IMR-90 (cell line): ENCODE data around the gene KHK. TPM values are rescaled to one million over a fixed set of nuclear protein-coding genes. Genes with fewer than 3 reads are reported as not detected.

ENCODE experiments used
- ATAC-seq: fragments of 200-7000 bp; cut with Tn5 transposase; 2 replicates; pipeline ENCODE4 v1.9.1; 2020; ENCODE audit warnings: low read depth, mild to moderate bottlenecking, moderate library complexity
- Bru-seq: library from RNA; stranded (reverse); fragments of 400-500 nt; gene quantifications from one replicate; lab custom pipeline; 2021; lab: Mats Ljungman, UMichigan
- BruChase-seq, 2 experiments: library from RNA; stranded (reverse); fragments of 400-500 nt; gene quantifications; one replicate each; lab custom pipeline; 2021; lab: Mats Ljungman, UMichigan
- BruUV-seq: library from RNA; stranded (reverse); fragments of 400-500 nt; replicated peaks from 2 replicates; lab custom pipeline; 2021; lab: Mats Ljungman, UMichigan
- CTCF ChIA-PET: fragments of 300-600 bp; formaldehyde crosslinking; extraction: SDS; loops from one replicate; lab custom pipeline; 2021; ENCODE audit warnings: antibody characterized with exemption; lab: Yijun Ruan, JAX
- POLR2A ChIA-PET: fragments of 300-600 bp; sonication (Branson Sonifier 250); formaldehyde crosslinking; loops from one replicate; lab custom pipeline; 2022; ENCODE audit warnings: antibody characterized with exemption; ENCODE audit not compliant: unreplicated experiment; lab: Charles Lee
- DNase-seq: peaks from one replicate; pipeline ENCODE4 v3.0.0; 2013
- H2AFZ ChIP-seq: replicated peaks from 2 replicates; pipeline ENCODE3; 2013; ENCODE audit warnings: low read length, mild to moderate bottlenecking; ENCODE audit not compliant: poor library complexity
- H2AK5ac ChIP-seq: 2 replicates; pipeline ENCODE4 v1.6.1; 2013; ENCODE audit warnings: low read depth, low read length, inconsistent platforms
- H2AK9ac ChIP-seq: replicated peaks from 2 replicates; pipeline ENCODE3; 2013; ENCODE audit warnings: mild to moderate bottlenecking, low read depth, low read length, moderate library complexity; ENCODE audit not compliant: poor library complexity
- H2BK120ac ChIP-seq: 2 replicates; pipeline ENCODE4 v1.6.1; 2013; ENCODE audit warnings: low read depth, low read length, inconsistent platforms
- H2BK15ac ChIP-seq: 3 replicates; pipeline ENCODE4 v1.6.1; 2013; ENCODE audit warnings: low read depth, low read length, inconsistent platforms
- H2BK20ac ChIP-seq: 2 replicates; pipeline ENCODE4 v1.6.1; 2013; ENCODE audit warnings: low read depth, mild to moderate bottlenecking, inconsistent platforms, low read length, moderate library complexity
- H2BK5ac ChIP-seq: 2 replicates; pipeline ENCODE4 v1.6.1; 2013; ENCODE audit warnings: mild to moderate bottlenecking, low read depth, low read length, inconsistent platforms; ENCODE audit not compliant: poor library complexity, severe bottlenecking
- H3K14ac ChIP-seq: replicated peaks from 2 replicates; pipeline ENCODE4 v1.6.1; 2013; ENCODE audit warnings: low read depth, low read length, inconsistent platforms
- H3K18ac ChIP-seq: 2 replicates; pipeline ENCODE4 v1.6.1; 2013; ENCODE audit warnings: low read depth, low read length, control low read depth
- H3K23ac ChIP-seq: 2 replicates; pipeline ENCODE4 v1.6.1; 2013; ENCODE audit warnings: low read depth, low read length, inconsistent platforms
- H3K27ac ChIP-seq: 2 replicates; pipeline ENCODE4 v1.5.1; 2013; ENCODE audit warnings: mild to moderate bottlenecking, control low read depth, low read length; ENCODE audit not compliant: insufficient read depth
- H3K27me3 ChIP-seq: 2 replicates; pipeline ENCODE4 v1.6.1; 2013; ENCODE audit warnings: low read length; ENCODE audit not compliant: control insufficient read depth, insufficient read depth
- H3K36me3 ChIP-seq: 2 replicates; pipeline ENCODE4 v1.6.1; 2013; ENCODE audit warnings: low read length, mixed read lengths; ENCODE audit not compliant: control insufficient read depth, insufficient read depth
- H3K4ac ChIP-seq: 2 replicates; pipeline ENCODE4 v1.6.1; 2013; ENCODE audit warnings: low read depth, low read length, inconsistent platforms
- H3K4me1 ChIP-seq: 2 replicates; pipeline ENCODE4 v1.6.1; 2013; ENCODE audit warnings: low read length, mixed read lengths; ENCODE audit not compliant: control insufficient read depth, insufficient read depth
- H3K4me2 ChIP-seq: 2 replicates; pipeline ENCODE4 v1.6.1; 2013; ENCODE audit warnings: low read depth, mild to moderate bottlenecking, control low read depth, low read length, moderate library complexity
- H3K4me3 ChIP-seq: 2 replicates; pipeline ENCODE4 v1.5.1; 2013; ENCODE audit warnings: low read depth, mild to moderate bottlenecking, control low read depth, low read length, moderate library complexity; ENCODE audit not compliant: insufficient read depth
- H3K56ac ChIP-seq: 2 replicates; pipeline ENCODE4 v1.6.1; 2013; ENCODE audit warnings: low read length, inconsistent platforms; ENCODE audit not compliant: insufficient read depth; ENCODE audit errors: extremely low read depth
- H3K79me1 ChIP-seq, 2 experiments: 2 replicates each; pipeline ENCODE4 v1.6.1; 2013; ENCODE audit warnings: low read length in 2 of 2, inconsistent platforms in 1 of 2, low read depth in 1 of 2
- H3K9ac ChIP-seq: 2 replicates; pipeline ENCODE4 v1.6.1; 2013; ENCODE audit warnings: low read depth, low read length, control low read depth
- H3K9me1 ChIP-seq: 2 replicates; pipeline ENCODE4 v1.6.1; 2013; ENCODE audit warnings: low read length, inconsistent platforms; ENCODE audit not compliant: insufficient read depth
- H3K9me3 ChIP-seq: 2 replicates; pipeline ENCODE4 v1.6.1; 2013; ENCODE audit warnings: low read length; ENCODE audit not compliant: control insufficient read depth, insufficient read depth
- H4K20me1 ChIP-seq: 2 replicates; pipeline ENCODE4 v1.6.1; 2013; ENCODE audit warnings: low read length, inconsistent platforms; ENCODE audit not compliant: insufficient read depth
- H4K5ac ChIP-seq: 2 replicates; pipeline ENCODE4 v1.6.1; 2013; ENCODE audit warnings: mild to moderate bottlenecking, low read depth, low read length, control low read depth
- H4K8ac ChIP-seq, 2 experiments: 2 replicates each; pipeline ENCODE4 v1.6.1; 2013; ENCODE audit warnings: low read depth in 2 of 2, low read length in 2 of 2, control low read depth in 1 of 2, inconsistent platforms in 1 of 2
- H4K91ac ChIP-seq: 2 replicates; pipeline ENCODE4 v1.6.1; 2013; ENCODE audit warnings: low read depth, low read length, inconsistent platforms; ENCODE audit not compliant: insufficient read depth
- CHD1 ChIP-seq: IDR thresholded peaks from 2 replicates; pipeline ENCODE4 v1.6.1; 2012; ENCODE audit warnings: low read depth, low read length, improper control_type of control experiment
- MAFK ChIP-seq: IDR thresholded peaks from 2 replicates; pipeline ENCODE4 v1.6.1; 2012; ENCODE audit warnings: low read depth, low read length, improper control_type of control experiment
- MXI1 ChIP-seq: IDR thresholded peaks from 2 replicates; pipeline ENCODE4 v1.6.1; 2012; ENCODE audit warnings: low read depth, mild to moderate bottlenecking, low read length, moderate library complexity, borderline replicate concordance
- NFE2L2 ChIP-seq: fragments of 150-350 bp; IDR thresholded peaks from 2 replicates; pipeline ENCODE4 v1.6.1; 2016; ENCODE audit warnings: low read depth, mild to moderate bottlenecking, low read length
- RAD21 ChIP-seq: IDR thresholded peaks from 2 replicates; pipeline ENCODE4 v1.6.1; 2012; ENCODE audit warnings: low read length, improper control_type of control experiment
- RFX5 ChIP-seq: IDR thresholded peaks from 2 replicates; pipeline ENCODE4 v1.8.0; 2012; ENCODE audit warnings: low read depth, mild to moderate bottlenecking, low read length, moderate library complexity
- SMC3 ChIP-seq: fragments of 150-350 bp; IDR thresholded peaks from 2 replicates; pipeline ENCODE4 v1.6.1; 2016; ENCODE audit warnings: low read depth, mild to moderate bottlenecking, antibody characterized with exemption, low read length, moderate library complexity
- WGBS, 2 experiments: methylation state at CpG; one replicate each; pipeline versions ENCODE4 v1.1.5 to v1.1.7; 2013; ENCODE audit warnings: missing lambda C conversion rate in 2 of 2; ENCODE audit not compliant: insufficient read length in 1 of 2; ENCODE audit errors: extremely low coverage in 2 of 2; 5-methylcytosine and 5-hydroxymethylcytosine counted together
- dilution Hi-C: fragments of 300-500 bp; cut with HindIII; formaldehyde crosslinking; loops from one replicate; pipeline ENCODE4 v1.14.3; 2018; ENCODE audit warnings: low sequenced_read_pairs; ENCODE audit not compliant: unreplicated experiment
- in situ Hi-C: fragments of 300-500 bp; cut with MboI; formaldehyde crosslinking; loops from 3 replicates; pipeline ENCODE4 v1.14.3; 2019; ENCODE audit warnings: low sequenced_read_pairs, inconsistent platforms, mixed read lengths
- intact Hi-C: fragments of 100-400 bp; cut with micrococcal nuclease; formaldehyde crosslinking; loops from 2 replicates; pipeline ENCODE4 v1.10.0; 2022
- long read RNA-seq: library from polyadenylated mRNA; unstranded; transcript quantifications from one replicate; pipeline ENCODE4 v2.0.0, GENCODE V29; 2021; ENCODE audit not compliant: unreplicated experiment
- polyA plus RNA-seq, 3 experiments: library from polyadenylated mRNA; depleted of rRNA; stranded (reverse); fragments of >200 nt; gene quantifications; 2 replicates each; pipeline ENCODE4 v1.2.3, GENCODE V29; 2012; ENCODE audit warnings: low replicate concordance in 1 of 3
- total RNA-seq: library from RNA; depleted of rRNA; stranded (reverse); fragments of >200 nt; gene quantifications from 2 replicates; pipeline ENCODE4 v1.2.3, GENCODE V29; 2012; rRNA removed
- TF ChIP-seq, protein P1 (sequence below): conservative IDR thresholded peaks from 2 replicates; pipeline ENCODE4 v1.5.1; 2012; ENCODE audit warnings: mild to moderate bottlenecking, low read depth, low read length, improper control_type of control experiment
- TF ChIP-seq, protein P2 (sequence below): fragments of 150-350 bp; IDR thresholded peaks from 2 replicates; pipeline ENCODE4 v1.6.1; 2017; ENCODE audit warnings: mild to moderate bottlenecking, antibody characterized with exemption, low read length, low read depth

KHK gene
- total RNA-seq (0.56 and 0.72 TPM in 2 replicates), polyA plus RNA-seq (2012; rRNA removed) (0.80 and 0.82 TPM in 2 replicates), Bru-seq, nascent RNA (percentile 21 among the genes with signal in this experiment), BruChase-seq, experiment 1, labeled RNA remaining after a 6-hour chase (percentile 30 among the genes with signal in this experiment), BruChase-seq, experiment 2, labeled RNA remaining after a 2-hour chase (percentile 41 among the genes with signal in this experiment)
- 0.58 and 0.95 TPM in 2 replicates for polyA plus RNA-seq (2012; cell fraction: cytosol; rRNA removed)
- polyA plus RNA-seq (2012; cell fraction: nucleus; rRNA removed; ENCODE audit: low replicate concordance), result 0.68 and 1.2 TPM in 2 replicates
- long read RNA-seq, partial matches to known transcripts, result 0 of 1 reads
- long read RNA-seq, other reads (novel, unspliced or antisense), result 1 of 1 reads

- H2BK120ac ChIP-seq, result no peak within 1 kb of the TSS
- no peak within 1 kb of the TSS for H3K18ac ChIP-seq
- H3K9ac ChIP-seq, result peak within 1 kb of the TSS; percentile 65
- H4K5ac ChIP-seq, result no peak within 1 kb of the TSS
- H3K4me2 ChIP-seq, result peak within 1 kb of the TSS; percentile 99
- peaks cover 0 to 20% of the 10 kb centered on the region in 2 experiments; a peak in 2 of 4 replicates for H3K79me1 ChIP-seq
- no peak within 1 kb of the TSS for H3K56ac ChIP-seq
- BruUV-seq, result no TSS peak
- TF ChIP-seq NFE2L2, result no peak
- no peak for TF ChIP-seq CHD1
- no peak for TF ChIP-seq RFX5
- no peak for TF ChIP-seq SMC3
- no peak for TF ChIP-seq MXI1
- TF ChIP-seq MAFK, result no peak
- TF ChIP-seq, protein P1, sequence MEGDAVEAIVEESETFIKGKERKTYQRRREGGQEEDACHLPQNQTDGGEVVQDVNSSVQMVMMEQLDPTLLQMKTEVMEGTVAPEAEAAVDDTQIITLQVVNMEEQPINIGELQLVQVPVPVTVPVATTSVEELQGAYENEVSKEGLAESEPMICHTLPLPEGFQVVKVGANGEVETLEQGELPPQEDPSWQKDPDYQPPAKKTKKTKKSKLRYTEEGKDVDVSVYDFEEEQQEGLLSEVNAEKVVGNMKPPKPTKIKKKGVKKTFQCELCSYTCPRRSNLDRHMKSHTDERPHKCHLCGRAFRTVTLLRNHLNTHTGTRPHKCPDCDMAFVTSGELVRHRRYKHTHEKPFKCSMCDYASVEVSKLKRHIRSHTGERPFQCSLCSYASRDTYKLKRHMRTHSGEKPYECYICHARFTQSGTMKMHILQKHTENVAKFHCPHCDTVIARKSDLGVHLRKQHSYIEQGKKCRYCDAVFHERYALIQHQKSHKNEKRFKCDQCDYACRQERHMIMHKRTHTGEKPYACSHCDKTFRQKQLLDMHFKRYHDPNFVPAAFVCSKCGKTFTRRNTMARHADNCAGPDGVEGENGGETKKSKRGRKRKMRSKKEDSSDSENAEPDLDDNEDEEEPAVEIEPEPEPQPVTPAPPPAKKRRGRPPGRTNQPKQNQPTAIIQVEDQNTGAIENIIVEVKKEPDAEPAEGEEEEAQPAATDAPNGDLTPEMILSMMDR, result no peak
- TF ChIP-seq RAD21, result no peak
- TF ChIP-seq, protein P2, sequence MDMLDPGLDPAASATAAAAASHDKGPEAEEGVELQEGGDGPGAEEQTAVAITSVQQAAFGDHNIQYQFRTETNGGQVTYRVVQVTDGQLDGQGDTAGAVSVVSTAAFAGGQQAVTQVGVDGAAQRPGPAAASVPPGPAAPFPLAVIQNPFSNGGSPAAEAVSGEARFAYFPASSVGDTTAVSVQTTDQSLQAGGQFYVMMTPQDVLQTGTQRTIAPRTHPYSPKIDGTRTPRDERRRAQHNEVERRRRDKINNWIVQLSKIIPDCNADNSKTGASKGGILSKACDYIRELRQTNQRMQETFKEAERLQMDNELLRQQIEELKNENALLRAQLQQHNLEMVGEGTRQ, result no peak
- peaks cover 1% of the 10 kb centered on the region; the same call in 1 of the 2 replicates for H4K20me1 ChIP-seq
- H2AK9ac ChIP-seq, result peak within 1 kb of the TSS; percentile 91
- ChIA-PET POLR2A (no interaction called here), CTCF (interaction anchor here (0.6 to 0.7 kb wide), 2 partner anchors 89 to 212 kb away, joined by 3 read pairs; no protein-coding TSS in a partner anchor)
- 3% methylated on average over 27 of the region's 54 CpGs; no CpG with 5 or more reads in 1 of the 2 experiments for WGBS, 2 experiments
- H2BK5ac ChIP-seq, result peak within 1 kb of the TSS; percentile 36
- DNase-seq, result no peak
- ATAC-seq, result peak; percentile 4
- no peaks in the 10 kb centered on the region for H3K9me3 ChIP-seq
- no peak within 1 kb of the TSS for H2BK20ac ChIP-seq
- peak within 1 kb of the TSS; percentile 51 for H2AK5ac ChIP-seq
- H3K4ac ChIP-seq, result peak within 1 kb of the TSS; percentile 63
- H2BK15ac ChIP-seq, result no peak within 1 kb of the TSS
- H3K9me1 ChIP-seq, result no peaks in the 10 kb centered on the region; the same call in 1 of the 2 replicates
- no peaks in the 10 kb centered on the region for H3K27me3 ChIP-seq
- H3K23ac ChIP-seq, result 0 out of 2 replicates have a peak within 1 kb of the TSS, but pooled peaks have one; percentile 17
- H3K14ac ChIP-seq, result 0 out of 2 replicates have a peak within 1 kb of the TSS, but pooled peaks have one; percentile 11
- peak within 1 kb of the TSS; percentile 86 for H2AFZ ChIP-seq
- H4K8ac ChIP-seq, result peak within 1 kb of the TSS; percentile 55 to 76; a peak in 2 of 4 replicates
- peak within 1 kb of the TSS; percentile 58 for H4K91ac ChIP-seq
- H3K4me1 ChIP-seq, result peaks cover 6% of the 10 kb centered on the region
- dilution Hi-C loops (no loop called here), intact Hi-C loops (loop anchor here (1.0 to 5.0 kb wide), 2 partner anchors 37 to 240 kb away; partner anchors contain the start of gene DPYSL5), in situ Hi-C loops (no loop called here)
- peak within 1 kb of the TSS; percentile 58 for H3K4me3 ChIP-seq
- peaks cover 17% of the 10 kb centered on the region; the same call in 1 of the 2 replicates for H3K36me3 ChIP-seq
- H3K27ac ChIP-seq, result peak within 1 kb of the TSS; percentile 64
These were observed at the start of gene KHK for GRCh38 chr2:27086724-27087593. Gene KHK (plus strand): TSS chr2:27086772. CDS start chr2:27087260, 488 bp downstream.
